ENCODE results near the gene SATB2.

The SATB2 gene

DNA sequence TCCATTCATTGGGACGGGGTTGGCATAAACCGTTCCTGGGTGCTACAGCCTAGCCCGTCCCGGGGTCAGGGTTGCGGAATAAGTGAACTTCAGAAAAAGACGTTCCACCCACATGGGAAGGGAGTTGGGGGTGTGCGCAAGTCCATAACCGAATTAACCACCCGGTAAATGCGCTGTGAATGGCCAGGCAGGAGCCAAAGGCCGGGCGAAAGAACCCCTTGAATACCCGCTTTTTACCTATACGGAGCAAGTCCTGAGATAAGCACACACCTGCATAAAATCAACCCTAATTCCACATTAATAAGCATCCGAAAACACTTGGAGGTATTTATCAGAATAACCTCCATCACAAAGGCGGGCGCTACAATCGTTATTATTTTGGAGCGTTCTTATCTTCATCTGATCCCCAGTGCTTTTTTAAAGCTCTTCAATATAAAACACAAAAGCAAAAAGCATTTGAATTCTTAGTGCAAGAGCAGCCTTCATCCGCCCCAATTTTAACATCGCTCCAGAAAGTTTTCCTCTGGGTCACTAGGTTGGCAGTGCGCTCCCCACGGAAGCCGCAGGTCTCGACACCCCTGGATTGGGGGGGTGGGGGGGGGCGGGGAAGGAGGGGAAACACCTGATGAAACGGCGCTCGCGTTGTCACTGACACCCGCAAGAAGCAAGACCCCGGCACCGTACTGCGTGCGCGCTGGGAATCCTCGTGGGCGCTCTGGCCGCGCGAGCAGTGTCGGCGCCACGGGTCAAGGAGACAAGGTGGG is 1.2 kb downstream of the SATB2 start (continued):
- TF ChIP-seq GLI2 (tag by site-specific recombination; IDR thresholded peaks at IDR 0.05; ENCODE audit: borderline replicate concordance, low read depth) (no peak), TSHZ1 (tag by site-specific recombination; IDR thresholded peaks at IDR 0.05; ENCODE audit: borderline replicate concordance) (no peak), ZNF776 (tag by site-specific recombination; IDR thresholded peaks at IDR 0.05; ENCODE audit: borderline replicate concordance) (no peak), ZNF324 (tag by site-specific recombination; IDR thresholded peaks at IDR 0.05) (no peak), SCRT1 (tag by site-specific recombination; IDR thresholded peaks at IDR 0.05; ENCODE audit: borderline replicate concordance) (no peak), ZNF133 (tag by site-specific recombination; IDR thresholded peaks at IDR 0.05) (no peak), MYNN (tag by site-specific recombination; IDR thresholded peaks at IDR 0.05; ENCODE audit: borderline replicate concordance) (no peak), ZBTB44 (tag by site-specific recombination; IDR thresholded peaks at IDR 0.05) (no peak), PRDM1 (tag by site-specific recombination; IDR thresholded peaks at IDR 0.05) (no peak), ZFHX2 (tag by site-specific recombination; conservative IDR thresholded peaks at IDR 0.05) (no peak; the same call in 1 of the 2 replicates)

DNA sequence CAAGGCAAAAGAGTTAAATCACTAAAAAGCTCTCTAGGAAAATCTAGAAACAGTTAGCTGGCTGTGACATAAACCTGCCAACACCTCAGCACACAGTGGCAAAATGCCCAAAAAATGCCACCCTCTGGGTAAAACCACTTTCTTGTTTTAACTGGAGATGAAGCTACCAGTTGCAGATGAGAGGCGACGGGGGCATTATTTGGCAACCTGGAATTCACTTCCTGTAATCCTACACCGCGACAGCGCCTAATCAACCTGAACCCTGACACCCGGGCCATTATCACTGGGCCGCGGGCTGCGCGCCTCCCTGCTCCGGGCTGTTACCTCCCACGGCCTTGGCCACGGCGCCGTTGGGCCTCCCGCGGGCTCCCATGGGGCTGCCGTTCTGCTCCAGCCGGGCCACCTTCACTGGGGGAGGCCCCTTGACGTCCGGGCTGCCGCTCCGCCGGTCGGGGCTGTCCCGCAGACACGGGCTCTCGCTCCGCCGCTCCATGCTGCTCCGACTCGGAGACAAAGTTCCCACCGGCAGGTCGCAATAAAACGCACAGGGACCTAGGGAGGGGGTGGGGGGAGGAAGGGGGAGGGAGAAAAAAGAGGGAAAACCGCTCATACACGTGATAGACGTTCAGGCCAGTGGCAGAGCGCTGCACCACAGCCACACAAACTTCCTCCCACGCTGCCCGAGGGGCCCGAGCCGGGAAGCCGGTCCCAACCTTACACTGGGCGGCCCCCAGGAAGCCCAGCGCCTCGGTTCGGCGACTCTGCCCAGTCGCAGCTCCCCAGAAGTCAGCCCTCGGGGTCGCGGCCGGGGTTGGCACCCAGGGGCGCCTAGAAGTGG is 2.0 kb downstream of the SATB2 start:
- POLR2A ChIA-PET = no interaction called here
- peak overlapping the region; percentile 63 for H3K4me3 ChIP-seq (ENCODE audit: low read depth, low read length)
- peaks cover 17% of the 10 kb centered on the region for H3K4me1 ChIP-seq (ENCODE audit: control insufficient read depth, insufficient read depth, low read length)
- CTCF ChIA-PET = interaction anchor here (0.9 kb wide), 1 partner anchor 16 kb away, joined by 3 read pairs; no protein-coding TSS in a partner anchor
- no peaks in the 10 kb centered on the region; a peak in 1 of 3 replicates for H3K36me3 ChIP-seq (ENCODE audit: control insufficient read depth in 2 of 2, insufficient read depth in 1 of 2, low read length in 2 of 2)
- peak overlapping the region; percentile 99 for H3K27ac ChIP-seq (ENCODE audit: extremely low read depth, low read depth, low read length)
- no peaks in the 10 kb centered on the region for H3K9me3 ChIP-seq (ENCODE audit: control insufficient read depth, insufficient read depth, low read depth, low read length)
- no peak for TF ChIP-seq ZNF48 (tag by site-specific recombination; IDR thresholded peaks at IDR 0.05)
- TF ChIP-seq ZNF449 (tag by site-specific recombination; IDR thresholded peaks at IDR 0.05) = peak; percentile 53; the same call in 1 of the 2 replicates
- TF ChIP-seq PBX3 (CRISPR knock-in tag; IDR thresholded peaks at IDR 0.05) = no peak
- TF ChIP-seq ZNF585B (tag by site-specific recombination; IDR thresholded peaks at IDR 0.05) = no peak
- no peak for TF ChIP-seq ZNF169 (tag by site-specific recombination; IDR thresholded peaks at IDR 0.05)
- peak; percentile 84; the same call in 1 of the 2 replicates for TF ChIP-seq HOXD13 (CRISPR knock-in tag; IDR thresholded peaks at IDR 0.05; ENCODE audit: borderline replicate concordance)
- TF ChIP-seq TRIM28 (IDR thresholded peaks at IDR 0.05; ENCODE audit: borderline replicate concordance, low read length) = no peak
- TF ChIP-seq ZBTB6 (tag by site-specific recombination; IDR thresholded peaks at IDR 0.05) = peak; percentile 59; the same call in 1 of the 2 replicates
- TF ChIP-seq, protein P1, sequence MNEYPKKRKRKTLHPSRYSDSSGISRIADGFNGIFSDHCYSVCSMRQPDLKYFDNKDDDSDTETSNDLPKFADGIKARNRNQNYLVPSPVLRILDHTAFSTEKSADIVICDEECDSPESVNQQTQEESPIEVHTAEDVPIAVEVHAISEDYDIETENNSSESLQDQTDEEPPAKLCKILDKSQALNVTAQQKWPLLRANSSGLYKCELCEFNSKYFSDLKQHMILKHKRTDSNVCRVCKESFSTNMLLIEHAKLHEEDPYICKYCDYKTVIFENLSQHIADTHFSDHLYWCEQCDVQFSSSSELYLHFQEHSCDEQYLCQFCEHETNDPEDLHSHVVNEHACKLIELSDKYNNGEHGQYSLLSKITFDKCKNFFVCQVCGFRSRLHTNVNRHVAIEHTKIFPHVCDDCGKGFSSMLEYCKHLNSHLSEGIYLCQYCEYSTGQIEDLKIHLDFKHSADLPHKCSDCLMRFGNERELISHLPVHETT (tag by site-specific recombination; IDR thresholded peaks at IDR 0.05) = no peak
- TF ChIP-seq ZNF404 (tag by site-specific recombination; IDR thresholded peaks at IDR 0.05) = no peak
- no peak for TF ChIP-seq ZNF37A (tag by site-specific recombination; IDR thresholded peaks at IDR 0.05)
- TF ChIP-seq ZFHX2 (tag by site-specific recombination; conservative IDR thresholded peaks at IDR 0.05) = peak; percentile 80

Measured in HEK293 (cell line).